HG02885 (cell line): ENCODE data around the gene SFXN4.
"Not testable (repeated sequence)": the region's sequence is repeated elsewhere in the genome, so short reads cannot be mapped to it uniquely, and the experiment has no call there.

ENCODE experiments used
- ATAC-seq: cut with Tn5 transposase; IDR thresholded peaks from one replicate; pipeline ENCODE4 v1.9.1; 2021; ENCODE audit warnings: mild to moderate bottlenecking; ENCODE audit not compliant: unreplicated experiment, poor library complexity

SFXN4 gene

DNA sequence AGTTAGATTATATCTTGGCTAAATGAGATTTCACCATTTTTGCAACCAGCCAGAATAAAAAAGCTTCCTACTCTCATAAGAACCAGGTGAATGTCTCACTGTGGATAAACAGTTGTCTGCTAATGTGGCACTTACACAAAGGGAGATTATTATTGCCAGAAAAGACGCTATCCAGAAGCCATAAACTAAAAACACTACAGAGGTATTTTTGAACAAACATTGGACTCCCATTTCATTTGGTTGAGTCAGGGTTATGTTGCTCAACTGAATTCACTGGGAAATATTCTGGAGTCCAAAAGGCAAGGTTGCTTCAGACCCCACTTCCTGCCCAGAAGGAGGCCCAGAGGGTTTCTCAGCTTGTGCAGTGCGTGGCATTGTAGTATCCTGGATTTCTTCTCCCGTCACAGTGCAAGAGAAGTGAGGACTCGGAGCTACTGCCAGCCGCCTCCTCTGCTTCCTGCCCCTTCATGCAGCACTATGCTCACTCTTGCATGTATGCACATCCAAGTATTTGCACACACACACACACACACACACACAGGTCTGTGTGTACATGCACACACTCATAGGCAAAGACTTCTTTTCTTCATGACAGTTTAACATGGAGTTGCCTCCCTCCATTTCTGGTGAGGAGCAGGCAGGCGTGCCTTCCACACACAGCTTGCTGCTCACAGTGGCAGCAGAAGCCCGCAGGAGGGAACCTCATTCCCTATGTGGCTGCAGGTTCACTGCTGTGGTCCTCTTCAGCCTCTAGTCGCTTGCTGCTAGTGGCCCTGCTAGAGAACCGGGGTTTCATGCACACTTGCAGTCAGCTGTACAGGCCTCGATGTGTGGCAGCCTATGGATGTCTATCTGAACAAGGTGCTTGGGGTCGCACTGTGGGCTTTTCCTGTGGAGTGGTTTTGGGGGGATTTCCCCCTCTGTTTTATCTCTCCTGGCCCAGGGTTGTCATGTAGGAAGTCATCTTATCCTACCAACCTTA, 51.5 kb downstream of the SFXN4 start:
- no peak for ATAC-seq

DNA sequence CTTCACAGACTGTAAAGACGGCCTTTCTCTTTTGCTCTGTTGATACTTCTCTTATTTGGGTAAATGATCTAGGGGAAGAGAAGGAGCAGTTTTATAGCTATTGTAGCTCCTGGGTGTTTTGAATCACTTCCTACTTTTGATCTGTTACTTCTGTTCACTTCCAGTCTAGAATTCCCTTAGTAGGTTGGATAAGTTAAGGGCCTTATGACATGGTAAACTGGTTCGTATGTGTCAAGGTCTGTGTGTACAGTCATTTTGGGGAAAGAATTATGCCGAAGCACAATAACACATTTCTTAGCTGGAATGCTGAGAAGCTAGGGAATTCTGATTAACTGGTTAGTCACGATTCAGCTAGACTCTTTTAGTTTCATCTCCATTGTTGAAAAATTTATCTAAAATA, 53.5 kb downstream of the SFXN4 start:
- no peak for ATAC-seq

DNA sequence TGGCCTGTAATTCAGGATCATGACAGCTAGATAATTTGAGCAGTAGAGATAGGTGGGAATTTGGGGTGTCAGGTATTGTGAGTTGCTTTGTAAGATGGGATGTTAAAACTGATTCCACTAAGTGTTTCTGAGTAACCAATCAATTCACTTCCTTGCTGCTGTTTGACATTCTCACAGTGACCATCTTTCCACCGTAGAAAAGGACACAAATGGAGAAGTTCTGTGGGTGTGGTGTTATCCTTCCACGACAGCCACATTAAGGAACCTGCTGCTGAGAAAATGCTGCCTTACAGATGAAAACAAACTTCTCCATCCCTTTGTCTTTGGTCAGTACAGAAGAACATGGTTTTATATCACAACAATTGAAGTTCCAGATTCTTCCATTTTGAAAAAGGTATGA, 57.7 kb downstream of the SFXN4 start:
- not testable (repeated sequence) for ATAC-seq

DNA sequence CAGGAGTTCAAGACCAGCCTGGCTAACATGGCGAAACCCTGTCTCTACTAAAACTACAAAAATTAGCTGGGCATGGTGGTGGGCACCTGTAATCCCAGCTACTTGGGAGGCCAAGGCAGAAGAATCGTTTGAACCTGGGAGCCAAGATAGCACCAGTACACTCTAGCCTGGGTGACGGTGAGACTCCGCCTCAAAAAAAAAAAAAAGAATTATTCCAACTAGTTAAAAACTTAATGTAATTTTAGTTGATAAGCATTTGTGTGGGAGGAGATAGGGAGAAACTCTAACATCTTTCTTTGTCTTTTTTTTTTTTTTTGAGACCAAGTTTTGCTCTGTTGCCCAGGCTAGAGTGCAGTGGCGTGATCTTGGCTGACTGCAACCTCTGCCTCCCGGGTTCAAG, 58.4 kb downstream of the SFXN4 start:
- ATAC-seq = not testable (repeated sequence)

DNA sequence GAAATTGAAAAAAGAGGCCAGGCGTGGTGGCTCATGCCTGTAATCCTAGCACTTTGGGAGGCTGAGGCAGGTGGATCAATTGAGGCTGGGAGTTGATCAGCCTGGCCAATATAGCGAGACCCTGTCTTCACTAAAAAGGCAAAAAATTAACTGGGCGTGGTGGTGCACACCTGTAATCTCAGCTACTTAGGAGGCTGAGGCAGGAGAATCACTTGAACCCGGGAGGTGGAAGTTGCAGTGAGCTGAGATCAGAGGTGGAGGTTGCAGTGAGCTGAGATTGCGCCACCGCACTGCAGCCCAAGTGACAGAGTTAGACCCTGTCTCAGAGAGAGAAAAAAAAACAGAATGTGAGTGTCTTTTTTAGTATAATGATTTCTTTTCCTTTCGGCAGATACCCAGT, 59.6 kb downstream of the SFXN4 start:
- not testable (repeated sequence) for ATAC-seq

DNA sequence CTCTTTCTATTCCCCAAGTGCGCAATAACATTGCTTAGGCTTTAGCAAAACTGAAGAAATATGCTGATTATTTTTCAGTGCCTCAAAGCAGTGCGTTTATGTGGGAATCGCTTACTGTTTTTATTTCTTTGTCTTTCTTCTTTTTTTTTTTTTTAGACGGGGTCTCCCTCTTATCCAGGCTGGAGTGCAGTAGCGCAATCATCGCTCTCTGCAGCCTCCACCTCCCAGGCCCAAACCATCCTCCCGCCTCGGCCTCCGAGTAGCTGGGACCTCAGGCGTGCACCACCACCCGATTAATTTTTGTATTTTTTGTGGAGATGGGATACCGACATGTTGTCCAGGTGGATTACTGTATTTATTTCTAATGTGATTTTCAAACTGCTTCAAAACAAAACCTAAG, 60.4 kb downstream of the SFXN4 start:
- no peak for ATAC-seq

DNA sequence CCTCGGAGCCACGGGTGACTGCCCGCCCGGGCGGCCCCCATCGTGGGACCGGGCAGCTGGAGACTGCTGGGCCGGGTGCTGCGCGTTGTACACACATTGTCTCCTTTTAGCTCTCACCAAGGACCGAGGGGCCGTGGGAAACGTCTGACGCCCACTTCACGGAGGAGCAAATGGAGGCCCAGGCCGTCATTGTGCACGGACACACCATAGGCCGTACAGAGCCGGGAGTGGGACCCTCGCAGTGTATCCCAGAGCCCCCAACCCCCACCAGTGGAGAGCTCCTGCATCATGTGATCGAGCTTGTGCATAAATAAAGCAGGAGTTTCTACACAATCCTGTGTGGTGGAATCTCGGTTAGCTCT, 60.9 kb downstream of the SFXN4 start:
- no peak for ATAC-seq

DNA sequence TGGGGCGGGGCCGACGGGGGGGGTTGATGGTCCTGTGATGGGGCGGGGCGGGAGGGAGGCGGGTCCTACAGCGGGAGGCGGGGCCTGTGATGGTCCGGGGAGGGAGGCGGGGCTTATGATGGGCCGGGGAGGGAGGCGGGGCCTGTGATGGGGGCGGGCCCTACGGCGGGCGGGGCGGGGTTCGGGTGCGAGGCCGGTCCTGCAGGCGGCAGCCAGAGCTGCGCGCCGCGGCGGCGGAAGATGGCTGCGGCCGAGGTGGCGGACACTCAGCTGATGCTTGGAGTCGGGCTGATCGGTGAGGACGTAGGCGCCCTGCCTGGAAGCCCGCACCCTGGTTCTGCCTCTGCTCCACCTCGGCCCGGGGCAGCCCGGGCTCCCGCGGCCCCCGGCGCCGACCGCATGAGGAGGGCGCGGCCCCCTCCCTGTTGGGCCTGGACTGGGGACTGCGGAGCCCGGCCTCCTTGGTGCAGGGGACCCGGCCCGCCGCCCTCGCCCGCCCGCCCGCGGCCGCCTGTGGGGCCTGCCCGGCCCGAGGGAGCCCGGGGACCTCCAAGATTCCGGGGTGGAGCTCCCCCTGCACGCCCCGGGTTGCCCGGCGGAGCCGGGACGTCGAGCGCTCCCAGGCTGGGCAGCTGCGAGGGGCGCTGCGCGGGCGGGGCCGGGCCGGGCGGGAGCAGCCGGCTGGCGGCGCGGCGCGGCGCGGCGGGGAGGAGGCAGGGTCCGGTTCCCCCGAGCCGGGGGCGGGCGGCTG, 61.4 kb downstream of the SFXN4 start, which contains the start of gene DENND10:
Gene DENND10 (plus strand): TSS at position 211 of the 751 bp plus-strand sequence. CDS start 30 bp downstream, at position 241.
- peak; percentile 81 for ATAC-seq

DNA sequence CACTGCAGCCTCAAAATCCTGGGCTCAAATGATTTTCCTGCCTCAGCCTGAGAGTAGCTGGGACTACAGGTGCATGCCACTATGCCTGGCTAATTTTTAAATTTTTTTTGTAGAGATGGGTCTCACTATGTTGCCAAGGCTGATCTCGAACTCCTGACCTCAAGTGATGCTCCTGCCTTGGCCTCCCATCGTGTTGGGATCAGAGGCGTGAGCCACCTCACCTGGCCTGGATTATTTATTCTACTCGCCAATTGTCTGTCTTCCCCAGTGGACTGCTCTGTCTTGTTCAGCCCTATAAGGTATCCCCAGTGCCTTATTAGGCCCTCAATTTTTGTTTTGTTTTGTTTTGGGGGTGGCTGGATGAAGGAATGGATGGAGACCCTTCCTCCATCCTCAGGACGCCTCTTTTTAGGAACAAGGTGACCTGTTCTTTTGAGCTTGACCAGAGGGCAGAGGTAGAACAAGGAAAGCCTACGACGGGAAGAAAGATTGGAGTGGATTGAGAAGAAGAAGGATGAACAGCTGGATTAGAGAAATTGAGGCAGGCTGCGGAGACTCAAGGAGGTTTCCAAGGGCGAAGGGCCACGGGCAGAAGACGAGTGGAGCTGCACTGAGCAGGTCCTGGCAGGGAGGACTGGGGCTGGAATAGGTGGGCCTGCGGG, 62.1 kb downstream of the SFXN4 start:
- ATAC-seq = no peak

DNA sequence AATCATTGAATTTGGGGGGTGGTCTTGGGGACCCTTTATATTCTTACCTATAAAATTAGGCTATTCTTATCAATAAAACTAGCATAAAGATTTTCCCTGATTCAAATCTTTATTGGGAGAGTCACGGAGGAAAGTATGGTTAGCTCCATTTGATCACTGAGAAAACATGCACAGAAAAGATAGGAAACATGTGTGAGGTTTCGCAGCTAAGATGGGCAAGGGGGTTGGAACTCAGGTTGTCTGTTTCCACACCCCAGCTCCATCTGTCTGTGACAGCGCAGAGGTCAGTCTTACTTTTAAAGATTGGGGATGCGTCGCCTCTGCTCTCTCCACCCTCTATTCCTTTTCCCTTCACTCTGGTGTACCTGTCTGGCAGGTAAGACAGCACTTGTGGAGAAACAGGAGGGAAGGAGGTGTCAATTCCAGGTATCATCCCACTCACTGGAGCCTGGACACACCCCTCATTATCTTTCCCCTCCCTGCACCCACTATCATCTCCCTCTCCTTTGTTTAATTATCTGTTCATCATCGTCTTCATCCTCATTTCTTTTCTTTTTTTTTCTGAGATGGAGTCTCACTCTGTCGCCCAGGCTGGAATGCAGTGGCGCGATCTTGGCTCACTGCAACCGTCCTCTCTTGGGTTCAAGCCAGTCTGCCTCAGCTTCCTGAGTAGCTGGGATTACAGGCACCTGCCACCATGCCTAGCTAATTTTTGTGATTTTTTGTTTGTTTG, 64.0 kb downstream of the SFXN4 start:
- ATAC-seq = no peak

DNA sequence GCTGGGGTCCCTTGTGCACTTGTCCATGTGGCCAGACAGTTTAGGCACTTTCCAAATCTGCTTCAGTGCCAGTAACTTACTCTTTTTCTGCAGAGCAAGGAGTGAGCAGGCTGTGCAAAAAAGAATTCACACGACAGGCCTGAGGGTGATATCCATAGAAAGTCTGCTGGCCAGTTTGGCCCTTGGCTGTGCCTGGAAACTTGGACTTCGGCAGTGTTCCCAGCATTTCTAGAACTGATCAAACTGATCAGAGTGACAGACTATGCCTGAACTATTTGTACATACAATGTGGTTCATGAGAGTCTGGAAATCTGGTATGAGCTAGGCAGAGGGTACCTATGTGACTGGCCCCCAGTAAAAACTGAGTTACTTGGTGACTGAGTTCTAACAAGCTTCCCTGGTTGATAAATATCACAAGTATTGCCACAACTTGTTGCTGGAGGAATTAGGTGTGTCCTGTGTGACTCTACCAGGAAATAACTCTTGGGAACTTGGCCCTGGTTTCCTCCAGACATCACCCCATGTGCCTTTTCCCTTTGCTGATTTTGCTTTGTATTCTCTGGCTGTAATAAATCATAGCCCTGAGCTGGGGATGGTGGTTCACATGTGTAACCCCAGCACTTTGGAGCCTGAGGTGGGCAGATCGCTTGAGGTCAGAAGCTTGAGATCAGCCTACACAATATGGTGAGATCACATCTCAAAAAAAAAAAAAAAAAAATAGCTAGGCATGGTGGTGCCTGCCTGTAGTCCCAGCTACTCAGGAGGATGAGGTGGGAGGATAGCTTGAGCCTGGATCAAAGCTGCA, 64.9 kb downstream of the SFXN4 start:
- no peak for ATAC-seq

DNA sequence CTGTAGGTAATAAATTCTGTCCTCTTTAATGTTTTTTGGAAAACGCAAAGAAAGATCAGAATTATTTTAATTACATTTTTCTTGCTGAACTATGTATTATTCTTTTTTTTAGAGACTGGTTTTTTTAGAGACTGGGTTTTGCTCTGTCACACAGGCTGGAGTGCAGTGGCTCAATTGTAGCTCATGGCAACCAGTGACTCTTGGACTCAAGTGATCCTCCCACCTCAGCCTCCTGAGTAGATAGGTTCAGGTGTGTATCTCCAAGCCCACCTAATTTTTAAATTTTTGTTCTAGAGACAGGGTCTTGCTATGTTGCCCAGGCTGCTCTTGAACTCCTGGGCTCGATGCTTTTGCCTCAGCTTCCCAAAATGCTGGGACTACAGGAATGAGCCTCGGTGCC, 66.9 kb downstream of the SFXN4 start:
- no peak for ATAC-seq

DNA sequence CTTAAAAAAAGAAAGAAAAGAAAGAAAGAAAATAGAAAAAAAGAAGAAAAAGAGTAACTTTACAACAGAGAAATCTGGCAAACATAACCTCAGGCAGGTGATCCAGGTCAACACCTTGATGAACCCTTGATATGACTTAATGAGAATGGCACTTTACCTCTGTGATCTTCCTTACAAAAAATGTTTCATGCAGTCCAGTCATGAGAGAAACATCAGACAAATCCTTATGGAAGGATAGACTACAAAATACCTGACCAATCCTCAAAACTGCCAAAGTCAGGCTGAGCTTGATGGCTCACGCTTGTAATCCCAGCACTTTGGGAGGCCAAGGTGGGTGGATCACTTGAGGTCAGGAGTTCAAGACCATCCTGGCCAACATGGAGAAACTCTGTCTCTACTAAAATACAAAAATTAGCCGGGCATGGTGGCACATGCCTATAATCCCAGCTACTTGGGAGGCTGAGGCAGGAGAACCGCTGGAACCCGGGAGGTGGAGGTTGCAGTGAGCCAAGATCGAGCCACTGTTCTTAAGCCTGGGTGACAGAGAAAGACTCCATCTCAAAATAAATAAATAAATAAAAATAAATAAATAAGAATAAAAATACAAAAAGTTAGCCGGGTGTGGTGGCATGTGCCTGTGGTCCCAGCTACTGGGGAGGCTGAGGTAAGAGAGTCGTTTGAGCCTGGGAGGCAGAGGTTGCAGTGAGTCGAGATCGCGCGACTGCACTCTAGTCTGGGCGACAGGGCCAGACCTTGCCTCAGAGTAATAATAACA, 68.7 kb downstream of the SFXN4 start:
- ATAC-seq = not testable (repeated sequence)

DNA sequence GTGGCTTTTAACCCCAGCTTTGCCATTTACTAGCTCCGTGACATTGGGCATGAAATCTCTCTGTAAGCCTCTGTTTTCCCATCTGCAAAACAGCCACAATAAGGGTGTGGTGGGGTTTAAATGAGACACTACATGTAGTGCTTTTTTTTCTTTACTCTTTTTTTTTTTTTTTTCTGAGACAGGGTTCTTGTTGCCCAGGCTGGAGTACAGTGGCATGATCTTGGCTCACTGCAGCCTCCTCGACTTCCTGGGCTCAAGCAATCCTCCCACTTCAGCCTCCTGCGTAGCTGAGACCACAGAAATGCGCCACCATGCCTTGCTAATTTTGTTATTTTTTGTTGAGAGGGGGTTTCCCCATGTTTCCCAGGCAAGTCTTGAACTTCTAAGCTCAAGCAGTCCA, 69.9 kb downstream of the SFXN4 start:
- no peak for ATAC-seq

DNA sequence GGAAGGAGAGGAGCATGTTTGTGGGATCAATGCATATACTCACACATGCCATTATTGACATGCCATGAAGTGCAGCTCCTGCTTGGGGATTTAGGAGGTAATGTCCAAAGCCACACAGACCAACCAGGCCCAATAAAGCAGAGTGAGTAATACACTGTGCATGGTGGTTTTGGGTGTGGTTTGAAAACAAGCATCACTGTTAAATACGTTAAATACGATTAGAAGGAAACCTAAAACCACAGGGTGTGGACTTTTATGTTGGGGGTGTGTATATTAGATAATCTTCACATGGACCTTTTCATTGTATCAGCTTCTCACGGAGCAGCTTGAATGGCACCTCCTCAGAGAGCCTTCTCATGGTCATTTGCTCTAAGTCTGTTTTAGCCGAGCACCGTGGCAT, 74.5 kb downstream of the SFXN4 start:
- peak; percentile 60 for ATAC-seq
